Activated T-cell treated with anti-CD3 and anti-CD28 coated beads, Interleukin-2, amount 50 U/mL, for 24 hours (primary cell): ENCODE results near the gene GMDS.

ENCODE experiments used
- DNase-seq: peaks from one replicate; pipeline ENCODE4 v3.0.0-alpha.2; 2020
- H3K27ac Mint-ChIP-seq: 2 replicates; pipeline ENCODE4 v1.8.0; 2020; ENCODE audit warnings: mild to moderate bottlenecking, mixed read lengths
- H3K27me3 Mint-ChIP-seq: 2 replicates; pipeline ENCODE4 v1.8.0; 2020; ENCODE audit warnings: mixed read lengths
- H3K36me3 Mint-ChIP-seq: 2 replicates; pipeline ENCODE4 v1.8.0; 2020; ENCODE audit warnings: low read depth, mixed read lengths
- H3K4me1 Mint-ChIP-seq: 2 replicates; pipeline ENCODE4 v1.8.0; 2020; ENCODE audit warnings: low read depth, mixed read lengths
- H3K4me3 Mint-ChIP-seq: 2 replicates; pipeline ENCODE4 v1.8.0; 2020; ENCODE audit warnings: mild to moderate bottlenecking, moderate library complexity, mixed read lengths
- H3K9me3 Mint-ChIP-seq: 2 replicates; pipeline ENCODE4 v1.8.0; 2020; ENCODE audit warnings: mixed read lengths

The GMDS gene

GRCh38 chr6:2184700-2185455 is 60.5 kb downstream of the GMDS start:
- H3K4me1 Mint-ChIP-seq = peaks cover 51% of the 10 kb centered on the region
- peaks cover 24% of the 10 kb centered on the region for H3K27me3 Mint-ChIP-seq
- H3K36me3 Mint-ChIP-seq = peaks cover 3% of the 10 kb centered on the region
- H3K9me3 Mint-ChIP-seq = no peaks in the 10 kb centered on the region
- no peak overlapping the region for H3K4me3 Mint-ChIP-seq
- no peak overlapping the region for H3K27ac Mint-ChIP-seq
- DNase-seq = no peak

GRCh38 chr6:2183752-2184151 is 61.7 kb downstream of the GMDS start:
- H3K27ac Mint-ChIP-seq = no peak overlapping the region
- peaks cover 3% of the 10 kb centered on the region for H3K9me3 Mint-ChIP-seq
- peaks cover 16% of the 10 kb centered on the region for H3K27me3 Mint-ChIP-seq
- H3K36me3 Mint-ChIP-seq = peaks cover 5% of the 10 kb centered on the region
- H3K4me3 Mint-ChIP-seq = no peak overlapping the region
- no peak for DNase-seq
- H3K4me1 Mint-ChIP-seq = peaks cover 50% of the 10 kb centered on the region

- peaks cover 4% of the 10 kb centered on the region for H3K9me3 Mint-ChIP-seq
- peaks cover 5% of the 10 kb centered on the region for H3K36me3 Mint-ChIP-seq
- peaks cover 11% of the 10 kb centered on the region for H3K27me3 Mint-ChIP-seq
- peaks cover 50% of the 10 kb centered on the region for H3K4me1 Mint-ChIP-seq
- H3K27ac Mint-ChIP-seq = no peak overlapping the region
- no peak overlapping the region for H3K4me3 Mint-ChIP-seq
- no peak for DNase-seq
These were observed 62.2 kb downstream of the GMDS start for GRCh38 chr6:2183246-2183645.

GRCh38 chr6:2182251-2182650 is 63.2 kb downstream of the GMDS start:
- Mint-ChIP-seq H3K4me1 (peaks cover 41% of the 10 kb centered on the region), H3K36me3 (peaks cover 10% of the 10 kb centered on the region), H3K4me3 (no peak overlapping the region), H3K27ac (no peak overlapping the region), H3K27me3 (peaks cover 6% of the 10 kb centered on the region), H3K9me3 (peaks cover 12% of the 10 kb centered on the region)
- DNase-seq = no peak

- Mint-ChIP-seq H3K4me1 (peaks cover 42% of the 10 kb centered on the region), H3K27ac (no peak overlapping the region), H3K4me3 (no peak overlapping the region), H3K9me3 (peaks cover 12% of the 10 kb centered on the region), H3K36me3 (peaks cover 10% of the 10 kb centered on the region), H3K27me3 (peaks cover 6% of the 10 kb centered on the region)
- DNase-seq = no peak
These were observed 63.8 kb downstream of the GMDS start for GRCh38 chr6:2181567-2181966.

GRCh38 chr6:2179950-2180349 is 65.5 kb downstream of the GMDS start:
- no peak for DNase-seq
- Mint-ChIP-seq H3K36me3 (peaks cover 10% of the 10 kb centered on the region), H3K9me3 (peaks cover 12% of the 10 kb centered on the region), H3K27ac (no peak overlapping the region), H3K4me1 (peaks cover 35% of the 10 kb centered on the region), H3K4me3 (no peak overlapping the region), H3K27me3 (peaks cover 2% of the 10 kb centered on the region)

- Mint-ChIP-seq H3K27ac (no peak overlapping the region), H3K27me3 (peaks cover 2% of the 10 kb centered on the region), H3K4me1 (peaks cover 37% of the 10 kb centered on the region), H3K36me3 (peaks cover 10% of the 10 kb centered on the region), H3K4me3 (no peak overlapping the region), H3K9me3 (peaks cover 12% of the 10 kb centered on the region)
- DNase-seq = no peak
These were observed 66.2 kb downstream of the GMDS start for GRCh38 chr6:2179241-2179640.

GRCh38 chr6:2178125-2178524 is 67.3 kb downstream of the GMDS start:
- no peak for DNase-seq
- peaks cover 43% of the 10 kb centered on the region for H3K4me1 Mint-ChIP-seq
- no peaks in the 10 kb centered on the region for H3K27me3 Mint-ChIP-seq
- H3K27ac Mint-ChIP-seq = no peak overlapping the region
- H3K9me3 Mint-ChIP-seq = peaks cover 12% of the 10 kb centered on the region
- H3K4me3 Mint-ChIP-seq = no peak overlapping the region
- H3K36me3 Mint-ChIP-seq = peaks cover 10% of the 10 kb centered on the region

GRCh38 chr6:2175825-2176224 is 69.6 kb downstream of the GMDS start:
- Mint-ChIP-seq H3K4me3 (no peak overlapping the region), H3K9me3 (peaks cover 12% of the 10 kb centered on the region), H3K27ac (no peak overlapping the region), H3K27me3 (no peaks in the 10 kb centered on the region), H3K36me3 (peaks cover 7% of the 10 kb centered on the region), H3K4me1 (peaks cover 41% of the 10 kb centered on the region)
- DNase-seq = no peak

GRCh38 chr6:2173203-2173961 is 72.0 kb downstream of the GMDS start:
- Mint-ChIP-seq H3K27me3 (no peaks in the 10 kb centered on the region), H3K4me1 (peaks cover 36% of the 10 kb centered on the region), H3K4me3 (no peak overlapping the region), H3K36me3 (peaks cover 5% of the 10 kb centered on the region), H3K9me3 (peaks cover 8% of the 10 kb centered on the region), H3K27ac (no peak overlapping the region)
- no peak for DNase-seq

GRCh38 chr6:2171728-2172127 is 73.7 kb downstream of the GMDS start:
- Mint-ChIP-seq H3K4me3 (no peak overlapping the region), H3K27me3 (no peaks in the 10 kb centered on the region), H3K36me3 (no peaks in the 10 kb centered on the region), H3K27ac (no peak overlapping the region), H3K4me1 (peaks cover 32% of the 10 kb centered on the region), H3K9me3 (no peaks in the 10 kb centered on the region)
- DNase-seq = no peak

GRCh38 chr6:2168480-2168879 is 76.9 kb downstream of the GMDS start:
- H3K4me1 Mint-ChIP-seq = peaks cover 23% of the 10 kb centered on the region
- no peak overlapping the region for H3K4me3 Mint-ChIP-seq
- no peaks in the 10 kb centered on the region for H3K36me3 Mint-ChIP-seq
- no peak overlapping the region for H3K27ac Mint-ChIP-seq
- DNase-seq = no peak
- no peaks in the 10 kb centered on the region for H3K27me3 Mint-ChIP-seq
- H3K9me3 Mint-ChIP-seq = no peaks in the 10 kb centered on the region

GRCh38 chr6:2166717-2167116 is 78.7 kb downstream of the GMDS start:
- no peaks in the 10 kb centered on the region for H3K9me3 Mint-ChIP-seq
- H3K27me3 Mint-ChIP-seq = no peaks in the 10 kb centered on the region
- H3K4me3 Mint-ChIP-seq = no peak overlapping the region
- peaks cover 32% of the 10 kb centered on the region for H3K4me1 Mint-ChIP-seq
- DNase-seq = no peak
- H3K36me3 Mint-ChIP-seq = no peaks in the 10 kb centered on the region
- H3K27ac Mint-ChIP-seq = no peak overlapping the region

GRCh38 chr6:2165286-2165685 is 80.1 kb downstream of the GMDS start:
- peaks cover 31% of the 10 kb centered on the region for H3K4me1 Mint-ChIP-seq
- DNase-seq = no peak
- no peak overlapping the region for H3K27ac Mint-ChIP-seq
- no peaks in the 10 kb centered on the region for H3K9me3 Mint-ChIP-seq
- no peak overlapping the region for H3K4me3 Mint-ChIP-seq
- no peaks in the 10 kb centered on the region for H3K36me3 Mint-ChIP-seq
- no peaks in the 10 kb centered on the region for H3K27me3 Mint-ChIP-seq

- Mint-ChIP-seq H3K4me3 (no peak overlapping the region), H3K4me1 (peaks cover 32% of the 10 kb centered on the region), H3K36me3 (no peaks in the 10 kb centered on the region), H3K27me3 (no peaks in the 10 kb centered on the region), H3K27ac (no peak overlapping the region), H3K9me3 (no peaks in the 10 kb centered on the region)
- DNase-seq = no peak
These were observed 80.9 kb downstream of the GMDS start for GRCh38 chr6:2164481-2164880.
